ENCODE data around the gene CTDNEP1. TPM values are rescaled to one million over a fixed set of nuclear protein-coding genes. Genes with fewer than 3 reads are reported as not detected.

CTDNEP1 gene
- total and polyA plus RNA-seq, 2 of the 4 experiments (the other 2 are of a cell fraction) = 23.8 to 132 TPM

DNA sequence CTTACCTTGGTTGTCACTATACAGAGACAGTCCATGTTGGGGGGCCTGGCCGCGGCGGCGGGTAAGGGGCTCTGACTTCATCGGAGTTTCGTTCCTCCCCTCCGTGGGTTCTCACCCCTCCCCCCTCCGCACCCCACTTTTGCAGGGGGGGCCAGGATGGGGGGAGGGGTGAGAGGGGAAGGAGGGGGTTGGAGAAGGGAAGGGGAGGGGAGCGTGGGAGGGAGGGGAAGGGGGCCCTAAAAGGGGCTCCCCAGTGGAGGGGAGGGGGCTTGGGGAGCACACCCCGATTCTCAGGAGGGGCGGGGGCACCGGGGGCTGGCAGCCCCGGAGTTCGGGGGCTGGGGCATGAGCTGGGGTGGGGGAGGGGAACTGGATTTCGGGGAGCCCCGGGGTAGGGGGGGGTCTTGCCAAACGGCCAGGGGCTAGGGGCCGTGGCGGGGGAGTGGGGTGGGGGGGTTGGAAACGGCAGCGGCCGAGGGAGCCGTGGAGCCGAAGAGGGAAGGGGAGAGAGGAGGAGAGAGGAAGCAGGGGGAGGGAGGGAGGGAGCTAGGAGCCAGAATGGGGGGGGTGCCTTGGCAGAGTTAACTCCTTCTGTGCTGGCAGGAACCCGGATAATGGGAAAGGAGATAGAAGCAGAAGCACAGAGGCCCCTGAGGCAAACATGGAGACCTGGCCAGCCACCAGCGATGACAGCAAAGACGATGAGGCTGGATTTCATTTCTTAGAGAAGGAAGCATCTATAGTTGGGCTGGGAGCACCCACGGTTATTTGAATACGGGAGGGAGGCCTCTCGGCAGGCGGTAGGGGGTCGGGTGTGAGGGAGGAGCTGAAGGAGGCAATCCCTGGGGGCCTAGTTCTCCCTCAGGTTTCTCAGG, 34.2 kb downstream of the CTDNEP1 start:
- TF ChIP-seq MAZ (IDR thresholded peaks at IDR 0.05; ENCODE audit: borderline replicate concordance, low read depth, low read length) = peak; percentile 86
- TF ChIP-seq NFE2L2 (IDR thresholded peaks at IDR 0.05; ENCODE audit: low read depth, low read length) = no peak
- Histone ChIP-seq H2AFZ (replicated peaks; ENCODE audit: low read length, poor library complexity) (peak overlapping the region; percentile 94), H3K27ac (ENCODE audit: insufficient read depth, low read length) (peak overlapping the region; percentile 88), H4K8ac (ENCODE audit: low read depth in 2 of 2, low read length in 2 of 2) (peak overlapping the region; percentile 71 to 99), H3K79me1 (ENCODE audit: low read depth in 1 of 2, low read length in 2 of 2) (peaks cover 12 to 80% of the 10 kb centered on the region in 2 experiments), H2AK5ac (ENCODE audit: low read depth, low read length) (peak overlapping the region; percentile 21), H4K91ac (ENCODE audit: insufficient read depth, low read depth, low read length) (peak overlapping the region; percentile 91), H3K4me1 (ENCODE audit: control insufficient read depth, insufficient read depth, low read length) (peaks cover 28% of the 10 kb centered on the region), H2BK5ac (ENCODE audit: low read depth, low read length, poor library complexity, severe bottlenecking) (peak overlapping the region; percentile 87), H4K20me1 (ENCODE audit: insufficient read depth, low read length) (peaks cover 57% of the 10 kb centered on the region), H3K56ac (ENCODE audit: extremely low read depth, insufficient read depth, low read length) (peak overlapping the region; percentile 36; the same call in 1 of the 2 replicates), H3K9me3 (ENCODE audit: control insufficient read depth, insufficient read depth, low read length) (no peaks in the 10 kb centered on the region), H2AK9ac (replicated peaks; ENCODE audit: low read depth, low read length, poor library complexity) (peak overlapping the region; percentile 97), H2BK15ac (ENCODE audit: low read depth, low read length) (peak overlapping the region; percentile 69; the same call in 2 of the 3 replicates), H3K4ac (ENCODE audit: low read depth, low read length) (peak overlapping the region; percentile 93), H3K23ac (ENCODE audit: low read depth, low read length) (0 out of 2 replicates have a peak overlapping the region, but pooled peaks have one; percentile 73), H3K4me2 (ENCODE audit: low read depth, low read length) (peak overlapping the region; percentile 96), H2BK20ac (ENCODE audit: low read depth, low read length) (peak overlapping the region; percentile 56; the same call in 1 of the 2 replicates), H3K4me3 (ENCODE audit: insufficient read depth, low read depth, low read length) (peak overlapping the region; percentile 58), H3K9ac (ENCODE audit: low read depth, low read length) (peak overlapping the region; percentile 86), H3K36me3 (ENCODE audit: control insufficient read depth, insufficient read depth, low read length) (peaks cover 14% of the 10 kb centered on the region), H3K27me3 (ENCODE audit: control insufficient read depth, insufficient read depth, low read length) (no peaks in the 10 kb centered on the region), H3K18ac (ENCODE audit: low read depth, low read length) (peak overlapping the region; percentile 76), H3K9me1 (ENCODE audit: insufficient read depth, low read length) (peaks cover 28% of the 10 kb centered on the region), H4K5ac (ENCODE audit: low read depth, low read length) (peak overlapping the region; percentile 91), H2BK120ac (ENCODE audit: low read depth, low read length) (peak overlapping the region; percentile 79), H3K14ac (replicated peaks; ENCODE audit: low read depth, low read length) (peak overlapping the region; percentile 92)
- intact Hi-C loops (cut with micrococcal nuclease) = no loop called here
- in situ Hi-C loops (cut with MboI; ENCODE audit: low sequenced_read_pairs) = no loop called here
- ATAC-seq (ENCODE audit: low read depth) = no peak
- no TSS peak for BruUV-seq (replicated peaks)
- dilution Hi-C loops (cut with HindIII; ENCODE audit: low sequenced_read_pairs, unreplicated experiment) = no loop called here
- WGBS, 2 experiments (ENCODE audit: extremely low coverage in 2 of 2, insufficient read length in 1 of 2) = 6% methylated on average over 6 of the region's 32 CpGs; no CpG with 5 or more reads in 1 of the 2 experiments
- POLR2A ChIA-PET (ENCODE audit: unreplicated experiment) = interaction anchor here (0.6 to 0.7 kb wide), 2 partner anchors 181 to 341 kb away, joined by 6 to 10 read pairs; partner anchors contain the start of gene SLC16A13
- DNase-seq = peak; percentile 71
- CTCF ChIA-PET = no interaction called here
